Measurements from ENCODE around the gene RETREG1. TPM values are rescaled to one million over a fixed set of nuclear protein-coding genes. Genes with fewer than 3 reads are reported as not detected.

The RETREG1 gene
- total and polyA plus RNA-seq, 2 of the 13 experiments (the other 11 are each of a cell fraction or from before 2014, with no cell fraction given), result 0.07 TPM; not detected in 1

DNA sequence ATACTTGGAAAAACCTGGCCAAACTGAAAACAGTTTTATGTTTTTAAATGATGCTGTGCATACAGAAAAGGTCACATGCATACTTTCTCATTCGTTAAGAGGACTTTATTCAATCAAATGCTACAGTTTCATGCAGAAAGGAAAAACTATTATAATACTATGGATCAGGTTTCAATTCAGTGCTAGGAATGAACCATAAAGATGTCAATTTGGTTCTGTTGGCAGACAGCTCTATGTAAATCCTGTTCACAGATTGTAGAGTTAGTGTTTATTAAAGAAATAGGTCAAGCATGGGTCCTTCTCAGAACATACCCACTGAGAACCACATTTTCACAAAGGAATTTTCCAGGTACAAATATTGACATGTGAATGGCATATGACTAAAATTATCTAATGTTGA, 57.1 kb downstream of the RETREG1 start (continued):
- TF ChIP-seq, protein P1, sequence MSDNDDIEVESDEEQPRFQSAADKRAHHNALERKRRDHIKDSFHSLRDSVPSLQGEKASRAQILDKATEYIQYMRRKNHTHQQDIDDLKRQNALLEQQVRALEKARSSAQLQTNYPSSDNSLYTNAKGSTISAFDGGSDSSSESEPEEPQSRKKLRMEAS (IDR thresholded peaks at IDR 0.05), result no peak
- TF ChIP-seq, protein P2, sequence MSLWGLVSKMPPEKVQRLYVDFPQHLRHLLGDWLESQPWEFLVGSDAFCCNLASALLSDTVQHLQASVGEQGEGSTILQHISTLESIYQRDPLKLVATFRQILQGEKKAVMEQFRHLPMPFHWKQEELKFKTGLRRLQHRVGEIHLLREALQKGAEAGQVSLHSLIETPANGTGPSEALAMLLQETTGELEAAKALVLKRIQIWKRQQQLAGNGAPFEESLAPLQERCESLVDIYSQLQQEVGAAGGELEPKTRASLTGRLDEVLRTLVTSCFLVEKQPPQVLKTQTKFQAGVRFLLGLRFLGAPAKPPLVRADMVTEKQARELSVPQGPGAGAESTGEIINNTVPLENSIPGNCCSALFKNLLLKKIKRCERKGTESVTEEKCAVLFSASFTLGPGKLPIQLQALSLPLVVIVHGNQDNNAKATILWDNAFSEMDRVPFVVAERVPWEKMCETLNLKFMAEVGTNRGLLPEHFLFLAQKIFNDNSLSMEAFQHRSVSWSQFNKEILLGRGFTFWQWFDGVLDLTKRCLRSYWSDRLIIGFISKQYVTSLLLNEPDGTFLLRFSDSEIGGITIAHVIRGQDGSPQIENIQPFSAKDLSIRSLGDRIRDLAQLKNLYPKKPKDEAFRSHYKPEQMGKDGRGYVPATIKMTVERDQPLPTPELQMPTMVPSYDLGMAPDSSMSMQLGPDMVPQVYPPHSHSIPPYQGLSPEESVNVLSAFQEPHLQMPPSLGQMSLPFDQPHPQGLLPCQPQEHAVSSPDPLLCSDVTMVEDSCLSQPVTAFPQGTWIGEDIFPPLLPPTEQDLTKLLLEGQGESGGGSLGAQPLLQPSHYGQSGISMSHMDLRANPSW (CRISPR knock-in tag; IDR thresholded peaks at IDR 0.05; ENCODE audit: borderline replicate concordance), result no peak
- TF ChIP-seq SOX6 (IDR thresholded peaks at IDR 0.05), result no peak
- TF ChIP-seq SOX6 (CRISPR knock-in tag; IDR thresholded peaks at IDR 0.05), result no peak
- no peak for TF ChIP-seq NR1H2 (CRISPR knock-in tag; IDR thresholded peaks at IDR 0.05; ENCODE audit: borderline replicate concordance, low read depth)
- no peak for TF ChIP-seq SP4 (CRISPR knock-in tag; IDR thresholded peaks at IDR 0.05)
- no peak for TF ChIP-seq GPN1 (CRISPR knock-in tag; IDR thresholded peaks at IDR 0.05; ENCODE audit: borderline replicate concordance)
- TF ChIP-seq, protein P3, sequence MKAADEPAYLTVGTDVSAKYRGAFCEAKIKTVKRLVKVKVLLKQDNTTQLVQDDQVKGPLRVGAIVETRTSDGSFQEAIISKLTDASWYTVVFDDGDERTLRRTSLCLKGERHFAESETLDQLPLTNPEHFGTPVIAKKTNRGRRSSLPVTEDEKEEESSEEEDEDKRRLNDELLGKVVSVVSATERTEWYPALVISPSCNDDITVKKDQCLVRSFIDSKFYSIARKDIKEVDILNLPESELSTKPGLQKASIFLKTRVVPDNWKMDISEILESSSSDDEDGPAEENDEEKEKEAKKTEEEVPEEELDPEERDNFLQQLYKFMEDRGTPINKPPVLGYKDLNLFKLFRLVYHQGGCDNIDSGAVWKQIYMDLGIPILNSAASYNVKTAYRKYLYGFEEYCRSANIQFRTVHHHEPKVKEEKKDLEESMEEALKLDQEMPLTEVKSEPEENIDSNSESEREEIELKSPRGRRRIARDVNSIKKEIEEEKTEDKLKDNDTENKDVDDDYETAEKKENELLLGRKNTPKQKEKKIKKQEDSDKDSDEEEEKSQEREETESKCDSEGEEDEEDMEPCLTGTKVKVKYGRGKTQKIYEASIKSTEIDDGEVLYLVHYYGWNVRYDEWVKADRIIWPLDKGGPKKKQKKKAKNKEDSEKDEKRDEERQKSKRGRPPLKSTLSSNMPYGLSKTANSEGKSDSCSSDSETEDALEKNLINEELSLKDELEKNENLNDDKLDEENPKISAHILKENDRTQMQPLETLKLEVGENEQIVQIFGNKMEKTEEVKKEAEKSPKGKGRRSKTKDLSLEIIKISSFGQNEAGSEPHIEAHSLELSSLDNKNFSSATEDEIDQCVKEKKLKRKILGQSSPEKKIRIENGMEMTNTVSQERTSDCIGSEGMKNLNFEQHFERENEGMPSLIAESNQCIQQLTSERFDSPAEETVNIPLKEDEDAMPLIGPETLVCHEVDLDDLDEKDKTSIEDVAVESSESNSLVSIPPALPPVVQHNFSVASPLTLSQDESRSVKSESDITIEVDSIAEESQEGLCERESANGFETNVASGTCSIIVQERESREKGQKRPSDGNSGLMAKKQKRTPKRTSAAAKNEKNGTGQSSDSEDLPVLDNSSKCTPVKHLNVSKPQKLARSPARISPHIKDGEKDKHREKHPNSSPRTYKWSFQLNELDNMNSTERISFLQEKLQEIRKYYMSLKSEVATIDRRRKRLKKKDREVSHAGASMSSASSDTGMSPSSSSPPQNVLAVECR (CRISPR knock-in tag; IDR thresholded peaks at IDR 0.05; ENCODE audit: borderline replicate concordance), result no peak
- no peak for TF ChIP-seq ZNF296 (CRISPR knock-in tag; conservative IDR thresholded peaks at IDR 0.05)
- no peak for TF ChIP-seq NFATC3 (CRISPR knock-in tag; IDR thresholded peaks at IDR 0.05)
- TF ChIP-seq ZNF605 (CRISPR knock-in tag; IDR thresholded peaks at IDR 0.05), result no peak
- TF ChIP-seq, protein P4, sequence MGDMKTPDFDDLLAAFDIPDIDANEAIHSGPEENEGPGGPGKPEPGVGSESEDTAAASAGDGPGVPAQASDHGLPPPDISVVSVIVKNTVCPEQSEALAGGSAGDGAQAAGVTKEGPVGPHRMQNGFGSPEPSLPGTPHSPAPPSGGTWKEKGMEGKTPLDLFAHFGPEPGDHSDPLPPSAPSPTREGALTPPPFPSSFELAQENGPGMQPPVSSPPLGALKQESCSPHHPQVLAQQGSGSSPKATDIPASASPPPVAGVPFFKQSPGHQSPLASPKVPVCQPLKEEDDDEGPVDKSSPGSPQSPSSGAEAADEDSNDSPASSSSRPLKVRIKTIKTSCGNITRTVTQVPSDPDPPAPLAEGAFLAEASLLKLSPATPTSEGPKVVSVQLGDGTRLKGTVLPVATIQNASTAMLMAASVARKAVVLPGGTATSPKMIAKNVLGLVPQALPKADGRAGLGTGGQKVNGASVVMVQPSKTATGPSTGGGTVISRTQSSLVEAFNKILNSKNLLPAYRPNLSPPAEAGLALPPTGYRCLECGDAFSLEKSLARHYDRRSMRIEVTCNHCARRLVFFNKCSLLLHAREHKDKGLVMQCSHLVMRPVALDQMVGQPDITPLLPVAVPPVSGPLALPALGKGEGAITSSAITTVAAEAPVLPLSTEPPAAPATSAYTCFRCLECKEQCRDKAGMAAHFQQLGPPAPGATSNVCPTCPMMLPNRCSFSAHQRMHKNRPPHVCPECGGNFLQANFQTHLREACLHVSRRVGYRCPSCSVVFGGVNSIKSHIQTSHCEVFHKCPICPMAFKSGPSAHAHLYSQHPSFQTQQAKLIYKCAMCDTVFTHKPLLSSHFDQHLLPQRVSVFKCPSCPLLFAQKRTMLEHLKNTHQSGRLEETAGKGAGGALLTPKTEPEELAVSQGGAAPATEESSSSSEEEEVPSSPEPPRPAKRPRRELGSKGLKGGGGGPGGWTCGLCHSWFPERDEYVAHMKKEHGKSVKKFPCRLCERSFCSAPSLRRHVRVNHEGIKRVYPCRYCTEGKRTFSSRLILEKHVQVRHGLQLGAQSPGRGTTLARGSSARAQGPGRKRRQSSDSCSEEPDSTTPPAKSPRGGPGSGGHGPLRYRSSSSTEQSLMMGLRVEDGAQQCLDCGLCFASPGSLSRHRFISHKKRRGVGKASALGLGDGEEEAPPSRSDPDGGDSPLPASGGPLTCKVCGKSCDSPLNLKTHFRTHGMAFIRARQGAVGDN (CRISPR knock-in tag; IDR thresholded peaks at IDR 0.05), result no peak
- no peak for TF ChIP-seq ZBTB38 (CRISPR knock-in tag; IDR thresholded peaks at IDR 0.05)

Data from HepG2 (cell line).